ENCODE data around the gene SLC7A5. TPM values are rescaled to one million over a fixed set of nuclear protein-coding genes. Genes with fewer than 3 reads are reported as not detected.
"Not testable (repeated sequence)": the region's sequence is repeated elsewhere in the genome, so short reads cannot be mapped to it uniquely, and the experiment has no call there.

The SLC7A5 gene
- total RNA-seq, 1 donor from 2014 or later = 22.8 TPM

DNA sequence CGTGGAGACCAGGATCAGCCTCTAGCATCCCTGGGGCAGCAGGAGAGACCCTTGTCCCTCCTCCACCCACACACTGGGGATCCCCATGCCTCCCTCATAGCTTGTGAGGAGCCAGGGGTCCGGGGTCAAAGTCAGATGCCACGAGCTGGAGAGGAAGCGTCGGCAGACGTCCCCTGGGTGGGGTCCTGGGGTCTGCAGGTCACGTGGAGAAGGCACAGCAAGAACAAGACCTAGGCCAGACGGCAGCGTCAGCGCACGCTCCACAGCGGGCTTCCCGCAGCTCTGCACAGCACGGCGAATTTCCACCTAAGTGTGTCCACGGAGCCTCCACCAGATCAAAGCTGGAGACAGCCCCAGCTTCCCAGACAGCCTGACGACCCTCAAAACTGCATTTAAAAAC, 49.3 kb downstream of the SLC7A5 start:
- H3K36me3 ChIP-seq = no peaks in the 10 kb centered on the region
- intact Hi-C loops (cut with DNase I) = no loop called here

DNA sequence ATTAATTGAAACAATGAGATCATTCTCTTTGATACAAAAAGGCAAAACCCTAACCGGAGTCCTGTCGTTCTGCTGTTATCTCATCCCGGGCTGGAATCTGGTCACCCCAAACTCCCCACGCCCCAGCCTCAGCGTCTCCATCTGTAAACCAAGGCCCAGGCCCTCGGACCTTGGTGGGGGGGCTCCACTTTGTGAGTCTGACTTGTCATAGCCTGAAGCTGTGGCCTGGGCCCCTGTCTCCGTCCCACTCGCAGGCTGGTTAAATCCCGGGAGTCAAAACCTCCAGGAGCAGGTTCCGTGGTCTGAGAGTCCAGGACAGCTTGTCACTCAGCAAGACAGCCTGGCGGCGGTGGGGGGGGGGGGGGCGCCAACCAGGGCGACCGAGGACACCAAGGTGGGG, 50.0 kb downstream of the SLC7A5 start:
- Histone ChIP-seq H3K4me1 (peaks cover 14% of the 10 kb centered on the region), H3K27me3 (no peaks in the 10 kb centered on the region), H3K9me3 (peaks cover 11% of the 10 kb centered on the region), H3K36me3 (no peaks in the 10 kb centered on the region), H3K27ac (no peak overlapping the region), H3K4me3 (no peak overlapping the region)
- no peak for DNase-seq (ENCODE audit: extremely low spot score in 2 of 2)
- intact Hi-C loops (cut with DNase I) = no loop called here
- no peak for TF ChIP-seq POLR2A (IDR thresholded peaks at IDR 0.05)
- TF ChIP-seq, protein P1, sequence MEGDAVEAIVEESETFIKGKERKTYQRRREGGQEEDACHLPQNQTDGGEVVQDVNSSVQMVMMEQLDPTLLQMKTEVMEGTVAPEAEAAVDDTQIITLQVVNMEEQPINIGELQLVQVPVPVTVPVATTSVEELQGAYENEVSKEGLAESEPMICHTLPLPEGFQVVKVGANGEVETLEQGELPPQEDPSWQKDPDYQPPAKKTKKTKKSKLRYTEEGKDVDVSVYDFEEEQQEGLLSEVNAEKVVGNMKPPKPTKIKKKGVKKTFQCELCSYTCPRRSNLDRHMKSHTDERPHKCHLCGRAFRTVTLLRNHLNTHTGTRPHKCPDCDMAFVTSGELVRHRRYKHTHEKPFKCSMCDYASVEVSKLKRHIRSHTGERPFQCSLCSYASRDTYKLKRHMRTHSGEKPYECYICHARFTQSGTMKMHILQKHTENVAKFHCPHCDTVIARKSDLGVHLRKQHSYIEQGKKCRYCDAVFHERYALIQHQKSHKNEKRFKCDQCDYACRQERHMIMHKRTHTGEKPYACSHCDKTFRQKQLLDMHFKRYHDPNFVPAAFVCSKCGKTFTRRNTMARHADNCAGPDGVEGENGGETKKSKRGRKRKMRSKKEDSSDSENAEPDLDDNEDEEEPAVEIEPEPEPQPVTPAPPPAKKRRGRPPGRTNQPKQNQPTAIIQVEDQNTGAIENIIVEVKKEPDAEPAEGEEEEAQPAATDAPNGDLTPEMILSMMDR (IDR thresholded peaks at IDR 0.05) = no peak
- TF ChIP-seq POLR2AphosphoS5 (IDR thresholded peaks at IDR 0.05; ENCODE audit: insufficient read depth in 1 of 2, low read depth in 1 of 2) = no peak

More for the DNA sequence above, 49.3 kb downstream of the SLC7A5 start:
- Histone ChIP-seq H3K9me3 (peaks cover 11% of the 10 kb centered on the region), H3K27ac (no peak overlapping the region), H3K4me1 (peaks cover 18% of the 10 kb centered on the region), H3K4me3 (no peak overlapping the region), H3K27me3 (no peaks in the 10 kb centered on the region)
- DNase-seq (ENCODE audit: extremely low spot score in 2 of 2) = no peak
- TF ChIP-seq POLR2AphosphoS5 (IDR thresholded peaks at IDR 0.05; ENCODE audit: insufficient read depth in 1 of 2, low read depth in 1 of 2) (no peak), POLR2A (IDR thresholded peaks at IDR 0.05) (no peak)
- TF ChIP-seq, protein P1 (IDR thresholded peaks at IDR 0.05) = no peak

DNA sequence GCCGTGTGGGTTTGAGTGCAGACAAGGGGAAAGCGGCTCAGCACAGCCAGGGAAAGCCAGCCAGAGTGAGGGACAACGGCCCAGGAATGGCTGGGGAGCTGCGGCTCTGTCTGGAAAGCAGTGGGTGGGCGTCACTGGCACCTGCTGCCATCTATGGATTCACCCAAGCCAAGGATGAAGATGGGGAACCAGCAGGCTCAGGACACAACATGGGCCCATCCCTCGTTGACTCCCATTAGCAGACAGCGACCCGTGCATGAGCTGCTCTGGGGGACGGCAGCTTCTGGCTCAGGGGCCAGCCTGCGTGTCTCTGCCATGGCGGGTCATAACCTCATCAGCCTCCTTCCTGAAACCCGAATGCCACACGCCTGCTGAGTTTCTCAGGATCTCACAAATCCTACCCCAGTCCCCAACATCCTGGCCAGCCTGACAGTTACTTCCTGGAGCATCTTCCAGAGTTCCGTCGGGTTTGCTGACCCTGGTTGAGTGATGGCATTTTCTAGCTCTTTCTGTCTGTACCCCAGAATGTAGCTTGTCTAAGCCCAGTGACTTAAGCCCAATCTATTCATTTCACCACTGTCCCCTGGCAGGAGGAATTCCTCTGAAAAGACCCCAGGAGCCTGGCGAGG, 50.7 kb downstream of the SLC7A5 start:
- intact Hi-C loops (cut with DNase I) = no loop called here
- no peak overlapping the region for H3K27ac ChIP-seq
- DNase-seq (ENCODE audit: extremely low spot score in 2 of 2) = no peak
- TF ChIP-seq POLR2AphosphoS5 (IDR thresholded peaks at IDR 0.05; ENCODE audit: insufficient read depth in 1 of 2, low read depth in 1 of 2) (no peak), POLR2A (IDR thresholded peaks at IDR 0.05) (no peak)
- TF ChIP-seq, protein P1 (IDR thresholded peaks at IDR 0.05) = no peak
- peaks cover 13% of the 10 kb centered on the region for H3K4me1 ChIP-seq
- no peak overlapping the region for H3K4me3 ChIP-seq
- peaks cover 11% of the 10 kb centered on the region for H3K9me3 ChIP-seq
- no peaks in the 10 kb centered on the region for H3K27me3 ChIP-seq
- no peaks in the 10 kb centered on the region for H3K36me3 ChIP-seq

DNA sequence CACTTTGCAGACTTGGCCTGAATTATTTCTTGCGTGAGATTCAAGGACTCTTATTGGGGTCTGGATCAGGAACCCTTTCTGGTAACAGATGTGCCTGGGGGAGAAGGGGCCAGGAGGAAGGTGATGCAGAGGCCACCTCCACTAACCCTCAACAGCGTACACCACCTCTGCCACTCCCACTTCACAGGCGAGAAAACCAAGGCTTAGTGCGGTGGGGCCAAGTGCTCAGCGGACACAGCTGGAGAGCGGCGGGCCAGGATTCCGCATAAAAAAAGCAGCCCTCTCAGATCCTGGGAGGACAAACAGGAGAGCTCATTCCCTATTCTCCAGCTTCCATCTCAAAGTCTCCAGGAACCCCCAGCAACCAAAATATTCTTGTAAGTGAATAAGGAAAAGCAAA, 51.4 kb downstream of the SLC7A5 start:
- peaks cover 11% of the 10 kb centered on the region for H3K9me3 ChIP-seq
- TF ChIP-seq POLR2AphosphoS5 (IDR thresholded peaks at IDR 0.05; ENCODE audit: insufficient read depth in 1 of 2, low read depth in 1 of 2) (no peak), POLR2A (IDR thresholded peaks at IDR 0.05) (no peak)
- TF ChIP-seq, protein P1 (IDR thresholded peaks at IDR 0.05) = no peak
- no peak for DNase-seq (ENCODE audit: extremely low spot score in 2 of 2)
- no peak overlapping the region for H3K4me3 ChIP-seq
- H3K4me1 ChIP-seq = peaks cover 12% of the 10 kb centered on the region
- H3K36me3 ChIP-seq = no peaks in the 10 kb centered on the region
- no peaks in the 10 kb centered on the region for H3K27me3 ChIP-seq
- H3K27ac ChIP-seq = no peak overlapping the region
- intact Hi-C loops (cut with DNase I) = no loop called here

DNA sequence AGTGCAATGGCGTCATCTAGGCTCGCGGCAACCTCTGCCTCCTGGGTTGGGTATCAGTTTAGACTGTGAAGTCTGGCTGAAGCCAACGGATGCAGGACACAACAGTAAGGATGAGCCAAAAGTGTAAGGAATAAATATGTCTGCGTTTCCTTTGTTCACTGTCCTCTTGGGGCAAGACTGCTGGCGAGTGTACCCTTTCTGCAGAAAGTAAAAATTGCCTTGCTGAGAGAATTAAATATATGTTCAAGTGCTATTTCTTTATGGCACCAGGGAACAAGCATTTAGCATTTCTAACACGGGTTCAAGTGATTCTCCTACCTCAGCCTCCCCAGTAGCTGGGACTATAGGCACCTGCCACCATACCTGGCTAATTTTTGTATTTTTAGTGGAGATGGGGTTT, 51.9 kb downstream of the SLC7A5 start:
- H3K4me1 ChIP-seq; H3K27me3 ChIP-seq; H3K27ac ChIP-seq; intact Hi-C loops (cut with DNase I); DNase-seq (ENCODE audit: extremely low spot score in 2 of 2); H3K36me3 ChIP-seq; H3K4me3 ChIP-seq: not testable (repeated sequence)
- H3K9me3 ChIP-seq = peaks cover 11% of the 10 kb centered on the region
